ENCODE measurements around the gene PDZRN4.

DNA sequence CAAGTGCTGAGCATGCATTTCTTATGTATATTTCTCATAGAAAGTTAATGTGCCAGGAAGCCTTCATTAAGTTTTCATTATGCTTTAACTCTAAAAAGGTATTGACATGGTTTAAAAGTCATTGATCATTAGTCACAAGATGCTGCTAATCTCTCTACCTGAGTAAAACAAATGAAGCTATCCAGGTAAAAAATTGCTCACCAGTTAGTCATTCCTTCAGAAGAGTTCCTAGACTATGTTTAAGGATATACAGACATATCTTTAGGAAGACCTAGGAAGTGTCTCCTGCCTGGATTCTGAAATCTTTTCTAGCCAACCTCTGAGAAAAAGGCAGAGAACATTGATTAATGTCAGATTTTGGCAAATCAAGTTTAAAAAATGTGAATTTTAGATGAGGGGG lies 274.2 kb downstream of the PDZRN4 start:
- no peak for TF ChIP-seq SUZ12 (IDR thresholded peaks at IDR 0.05; ENCODE audit: extremely low read depth, insufficient read depth, insufficient read length)
- no peak for TF ChIP-seq ZNF274 (IDR thresholded peaks at IDR 0.05; ENCODE audit: low read depth, low read length)
- TF ChIP-seq YY1 (IDR thresholded peaks at IDR 0.05; ENCODE audit: insufficient read depth, insufficient read length): no peak
